ENCODE data around the gene REM2. TPM values are rescaled to one million over a fixed set of nuclear protein-coding genes. Genes with fewer than 3 reads are reported as not detected.

REM2 gene
- total RNA-seq, 1 donor from 2014 or later, result 0.83 TPM

- Histone ChIP-seq H3K4me1 (peaks cover 28% of the 10 kb centered on the region), H3K27ac (no peak overlapping the region), H3K27me3 (ENCODE audit: low read depth) (no peaks in the 10 kb centered on the region), H3K4me3 (no peak overlapping the region), H3K36me3 (peaks cover 4% of the 10 kb centered on the region), H3K9me3 (no peaks in the 10 kb centered on the region)
- TF ChIP-seq, protein P1, sequence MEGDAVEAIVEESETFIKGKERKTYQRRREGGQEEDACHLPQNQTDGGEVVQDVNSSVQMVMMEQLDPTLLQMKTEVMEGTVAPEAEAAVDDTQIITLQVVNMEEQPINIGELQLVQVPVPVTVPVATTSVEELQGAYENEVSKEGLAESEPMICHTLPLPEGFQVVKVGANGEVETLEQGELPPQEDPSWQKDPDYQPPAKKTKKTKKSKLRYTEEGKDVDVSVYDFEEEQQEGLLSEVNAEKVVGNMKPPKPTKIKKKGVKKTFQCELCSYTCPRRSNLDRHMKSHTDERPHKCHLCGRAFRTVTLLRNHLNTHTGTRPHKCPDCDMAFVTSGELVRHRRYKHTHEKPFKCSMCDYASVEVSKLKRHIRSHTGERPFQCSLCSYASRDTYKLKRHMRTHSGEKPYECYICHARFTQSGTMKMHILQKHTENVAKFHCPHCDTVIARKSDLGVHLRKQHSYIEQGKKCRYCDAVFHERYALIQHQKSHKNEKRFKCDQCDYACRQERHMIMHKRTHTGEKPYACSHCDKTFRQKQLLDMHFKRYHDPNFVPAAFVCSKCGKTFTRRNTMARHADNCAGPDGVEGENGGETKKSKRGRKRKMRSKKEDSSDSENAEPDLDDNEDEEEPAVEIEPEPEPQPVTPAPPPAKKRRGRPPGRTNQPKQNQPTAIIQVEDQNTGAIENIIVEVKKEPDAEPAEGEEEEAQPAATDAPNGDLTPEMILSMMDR (IDR thresholded peaks at IDR 0.05), result no peak
- DNase-seq (no peak), ATAC-seq (no peak)
- intact Hi-C loops (cut with DNase I), result no loop called here
These were observed 49.1 kb downstream of the REM2 start for GRCh38 chr14:22932146-22932545.

DNA sequence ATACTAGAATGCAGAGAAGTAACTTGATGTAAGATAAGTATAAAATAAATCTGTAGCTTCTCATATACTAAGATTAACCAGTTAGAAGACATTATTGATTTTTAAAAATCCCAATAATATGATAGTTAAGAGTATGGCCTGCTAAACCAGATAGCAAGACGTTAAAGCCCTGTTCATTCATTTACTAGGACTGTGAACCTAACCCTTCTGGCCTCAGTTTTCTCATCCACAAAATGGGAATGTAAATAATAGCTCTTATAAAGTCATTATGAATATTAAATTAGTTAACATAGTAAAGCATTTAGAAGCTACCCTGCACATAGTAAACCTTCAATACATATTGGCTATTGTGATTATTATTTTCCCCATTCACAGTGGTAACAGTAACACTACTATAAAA, 52.1 kb downstream of the REM2 start:
- no peak for ATAC-seq
- intact Hi-C loops (cut with DNase I), result no loop called here

More for the DNA sequence above, 52.1 kb downstream of the REM2 start:
- no peak for DNase-seq
- Histone ChIP-seq H3K36me3 (no peaks in the 10 kb centered on the region), H3K27me3 (ENCODE audit: low read depth) (no peaks in the 10 kb centered on the region), H3K4me1 (peaks cover 7% of the 10 kb centered on the region), H3K9me3 (no peaks in the 10 kb centered on the region), H3K4me3 (no peak overlapping the region), H3K27ac (no peak overlapping the region)
- TF ChIP-seq, protein P1 (IDR thresholded peaks at IDR 0.05), result no peak

Other genes with a start within 250 kb of the REM2 start
- gene OR6J1, start 238.9 kb upstream of the REM2 start, total RNA-seq, result not detected
- gene OXA1L, start 116.5 kb upstream of the REM2 start, total RNA-seq, result 115 TPM
- gene SLC7A7, start 67.8 kb upstream of the REM2 start, total RNA-seq, result 157 TPM
- 65.2 TPM for gene MRPL52, start 53.3 kb upstream of the REM2 start, total RNA-seq
- gene MMP14, start 46.6 kb upstream of the REM2 start, total RNA-seq, result 124 TPM
- gene LRP10, start 11.5 kb upstream of the REM2 start, total RNA-seq, result 134 TPM
- gene RBM23, start 35.9 kb downstream of the REM2 start, total RNA-seq, result 91.4 TPM
- gene PRMT5, start 46.2 kb downstream of the REM2 start, total RNA-seq, result 37.3 TPM
- 54.5 TPM for gene HAUS4, start 73.9 kb downstream of the REM2 start, total RNA-seq
- 28.7 TPM for gene AJUBA, start 99.3 kb downstream of the REM2 start, total RNA-seq
- gene C14orf93, start 126.9 kb downstream of the REM2 start, total RNA-seq, result 9.8 TPM
- 71.5 TPM for gene PSMB5, start 151.7 kb downstream of the REM2 start, total RNA-seq
- gene PSMB11, start 159.0 kb downstream of the REM2 start, total RNA-seq, result not detected
- gene CDH24, start 174.3 kb downstream of the REM2 start, total RNA-seq, result 5.6 TPM
- 163 TPM for gene ACIN1, start 211.9 kb downstream of the REM2 start, total RNA-seq
- 53.3 TPM for gene C14orf119, start 212.3 kb downstream of the REM2 start, total RNA-seq
- not detected for gene CIROP, start 221.8 kb downstream of the REM2 start, total RNA-seq
- gene CEBPE, start 236.0 kb downstream of the REM2 start, total RNA-seq, result 0.32 TPM